HG03039 (cell line): Measurements from ENCODE around the gene EHMT1.
"Not testable (repeated sequence)": the region's sequence is repeated elsewhere in the genome, so short reads cannot be mapped to it uniquely, and the experiment has no call there.

Experiments
- ATAC-seq: cut with Tn5 transposase; IDR thresholded peaks from one replicate; pipeline ENCODE4 v1.9.1; 2021; ENCODE audit warnings: mild to moderate bottlenecking, moderate library complexity; ENCODE audit not compliant: unreplicated experiment

EHMT1 gene

GRCh38 chr9:137838576-137838975 is 219.8 kb downstream of the EHMT1 start:
- no peak for ATAC-seq

- no peak for ATAC-seq
Observed at GRCh38 chr9:137843355-137843754, 224.6 kb downstream of the EHMT1 start.

GRCh38 chr9:137851516-137852267 is 232.9 kb downstream of the EHMT1 start:
- no peak for ATAC-seq

- ATAC-seq, result no peak
Observed at GRCh38 chr9:137853392-137853995, 234.7 kb downstream of the EHMT1 start.

- ATAC-seq, result no peak
Observed at GRCh38 chr9:137860361-137860760, 241.6 kb downstream of the EHMT1 start.

- no peak for ATAC-seq
Observed at GRCh38 chr9:137865581-137866145, 246.9 kb downstream of the EHMT1 start.

GRCh38 chr9:137866226-137867141 is 247.7 kb downstream of the EHMT1 start:
- no peak for ATAC-seq

- no peak for ATAC-seq
Observed at GRCh38 chr9:137870432-137870831, 251.6 kb downstream of the EHMT1 start.

GRCh38 chr9:137872296-137872695 is 253.5 kb downstream of the EHMT1 start:
- ATAC-seq, result no peak

- no peak for ATAC-seq
Observed at GRCh38 chr9:137873408-137873807, 254.6 kb downstream of the EHMT1 start.

- no peak for ATAC-seq
Observed at GRCh38 chr9:137873858-137874362, 255.1 kb downstream of the EHMT1 start.

- no peak for ATAC-seq
Observed at GRCh38 chr9:137875354-137875753, 256.5 kb downstream of the EHMT1 start.

- no peak for ATAC-seq
Observed at GRCh38 chr9:137875846-137876245, 257.0 kb downstream of the EHMT1 start.

- ATAC-seq, result no peak
Observed at GRCh38 chr9:137876269-137876668, 257.5 kb downstream of the EHMT1 start.

GRCh38 chr9:137876781-137877386 is 258.1 kb downstream of the EHMT1 start:
- no peak for ATAC-seq

GRCh38 chr9:137877506-137878122 is 258.8 kb downstream of the EHMT1 start, which contains the start of gene CACNA1B:
TSS of gene CACNA1B (plus strand) at chr9:137877782. CDS start at chr9:137877934, 152 bp downstream.
- ATAC-seq, result not testable (repeated sequence)

GRCh38 chr9:137878146-137878941 is 259.5 kb downstream of the EHMT1 start:
- ATAC-seq, result no peak

GRCh38 chr9:137879052-137879451 is 260.2 kb downstream of the EHMT1 start:
- no peak for ATAC-seq

- no peak for ATAC-seq
Observed at GRCh38 chr9:137879566-137880150, 260.9 kb downstream of the EHMT1 start.
